ENCODE data around the gene VPS13D.
"Not testable (repeated sequence)": the region's sequence is repeated elsewhere in the genome, so short reads cannot be mapped to it uniquely, and the experiment has no call there.

The VPS13D gene

GRCh38 chr1:12287869-12288268 lies 58.0 kb downstream of the VPS13D start:
- DNase-seq: no peak

GRCh38 chr1:12290828-12291227 lies 61.0 kb downstream of the VPS13D start:
- no peak for DNase-seq

- no peak for DNase-seq
Measured at GRCh38 chr1:12293416-12293815, 63.6 kb downstream of the VPS13D start.

GRCh38 chr1:12294076-12294475 lies 64.2 kb downstream of the VPS13D start:
- DNase-seq: no peak

- no peak for DNase-seq
Measured at GRCh38 chr1:12296016-12296415, 66.2 kb downstream of the VPS13D start.

- no peak for DNase-seq
Measured at GRCh38 chr1:12296623-12297022, 66.8 kb downstream of the VPS13D start.

- DNase-seq: no peak
Measured at GRCh38 chr1:12300706-12301105, 70.9 kb downstream of the VPS13D start.

- DNase-seq: no peak
Measured at GRCh38 chr1:12301518-12302237, 71.8 kb downstream of the VPS13D start.

- DNase-seq: no peak
Measured at GRCh38 chr1:12302798-12303447, 73.1 kb downstream of the VPS13D start.

GRCh38 chr1:12305377-12305776 lies 75.5 kb downstream of the VPS13D start:
- no peak for DNase-seq

- DNase-seq: no peak
Measured at GRCh38 chr1:12309783-12310742, 80.2 kb downstream of the VPS13D start.

- DNase-seq: no peak
Measured at GRCh38 chr1:12314333-12314903, 84.6 kb downstream of the VPS13D start.

GRCh38 chr1:12315146-12315545 lies 85.3 kb downstream of the VPS13D start:
- no peak for DNase-seq

- DNase-seq: no peak
Measured at GRCh38 chr1:12316331-12316730, 86.5 kb downstream of the VPS13D start.

- no peak for DNase-seq
Measured at GRCh38 chr1:12320486-12320885, 90.7 kb downstream of the VPS13D start.

GRCh38 chr1:12324423-12324822 lies 94.6 kb downstream of the VPS13D start:
- DNase-seq: no peak

- DNase-seq: not testable (repeated sequence)
Measured at GRCh38 chr1:12324973-12325372, 95.1 kb downstream of the VPS13D start.

- no peak for DNase-seq
Measured at GRCh38 chr1:12326986-12327385, 97.2 kb downstream of the VPS13D start.

- DNase-seq: no peak
Measured at GRCh38 chr1:12327566-12327965, 97.7 kb downstream of the VPS13D start.

- DNase-seq: no peak
Measured at GRCh38 chr1:12333036-12333785, 103.4 kb downstream of the VPS13D start.

GRCh38 chr1:12335815-12336214 lies 106.0 kb downstream of the VPS13D start:
- no peak for DNase-seq

- DNase-seq: no peak
Measured at GRCh38 chr1:12336413-12336812, 106.6 kb downstream of the VPS13D start.

Data from activated naive CD4-positive, alpha-beta T cell treated with Interleukin-2 at 50 U/mL for 16 hours (primary cell).